ENCODE results near the gene MSN.
A peak's percentile ranks its signal among the peaks of the same experiment; 100 is the strongest.

Gene MSN

DNA sequence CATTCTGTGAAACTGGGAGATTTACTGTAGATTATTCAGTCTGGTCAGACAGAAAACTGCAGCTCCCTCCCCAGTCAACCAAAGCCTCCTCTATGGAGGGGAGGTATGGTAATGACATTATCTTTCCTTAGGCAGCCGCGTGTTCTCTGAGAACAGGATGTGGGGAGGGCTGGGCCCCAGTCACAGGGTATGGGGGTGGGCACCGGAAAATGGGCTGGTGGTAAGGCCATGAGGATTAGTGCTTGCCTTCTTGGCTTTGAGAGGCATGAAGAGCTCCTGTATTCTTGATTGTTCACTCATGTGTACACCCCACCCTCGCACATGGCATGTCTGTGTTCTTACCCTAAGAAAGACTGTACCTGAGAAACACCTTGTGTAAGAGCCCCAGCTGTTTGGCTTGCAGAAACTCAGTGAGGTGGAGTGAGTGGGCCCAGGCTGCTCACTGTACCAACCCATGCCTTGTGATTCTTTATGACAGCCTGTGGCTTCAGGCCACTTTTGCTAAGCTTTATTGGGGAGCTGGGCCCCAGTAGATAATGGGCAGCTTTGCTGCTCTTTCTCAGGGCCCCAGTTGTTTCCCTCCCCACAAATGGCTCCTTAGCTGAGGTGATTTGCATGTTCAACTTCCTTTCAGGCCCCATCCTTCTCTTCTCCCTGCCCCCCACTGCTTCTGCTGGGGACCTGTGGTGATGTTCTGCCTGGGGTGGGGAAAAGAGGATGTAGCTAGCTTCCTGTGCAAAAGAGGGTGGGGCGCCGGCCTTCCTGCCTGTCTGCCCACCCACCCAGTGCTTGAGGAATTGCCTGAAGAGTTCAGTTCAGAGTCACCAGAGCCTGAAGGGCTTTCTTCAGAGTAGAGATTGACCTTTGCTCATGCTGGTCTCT lies 30.7 kb downstream of the MSN start:
- DNase-seq = no peak
- in situ Hi-C loops (cut with HindIII; ENCODE audit: low pct_ligation_motif_present, low pct_unique_long_range_greater_than_20kb, low sequenced_read_pairs) = no loop called here

GRCh38 chrX:65702956-65703355 lies 35.5 kb downstream of the MSN start:
- in situ Hi-C loops (cut with HindIII; ENCODE audit: low pct_ligation_motif_present, low pct_unique_long_range_greater_than_20kb, low sequenced_read_pairs) = no loop called here
- no peak for DNase-seq

DNA sequence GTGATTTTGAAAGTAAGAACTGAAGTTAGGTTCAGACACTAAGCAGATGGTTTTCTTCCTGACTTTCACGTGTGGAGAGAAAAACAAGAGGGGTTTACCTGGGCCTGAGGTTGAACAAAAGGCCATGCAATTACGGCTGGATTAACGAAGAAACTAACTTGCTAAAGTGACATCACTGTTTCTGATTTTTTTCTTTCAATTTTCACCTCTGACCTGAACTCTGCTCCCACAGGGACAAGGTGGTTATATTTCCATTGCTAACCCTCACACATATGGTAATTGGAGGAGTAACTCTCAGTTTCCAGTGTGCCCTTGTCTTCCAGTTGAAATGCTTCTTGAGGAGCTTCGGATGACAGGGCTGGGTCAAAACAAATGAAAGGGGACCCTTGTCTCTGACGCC lies 38.0 kb downstream of the MSN start:
- DNase-seq = no peak
- in situ Hi-C loops (cut with HindIII; ENCODE audit: low pct_ligation_motif_present, low pct_unique_long_range_greater_than_20kb, low sequenced_read_pairs) = no loop called here

GRCh38 chrX:65706041-65706828 lies 38.8 kb downstream of the MSN start:
- DNase-seq = peak; percentile 73
- in situ Hi-C loops (cut with HindIII; ENCODE audit: low pct_ligation_motif_present, low pct_unique_long_range_greater_than_20kb, low sequenced_read_pairs) = no loop called here

- no peak for DNase-seq
- in situ Hi-C loops (cut with HindIII; ENCODE audit: low pct_ligation_motif_present, low pct_unique_long_range_greater_than_20kb, low sequenced_read_pairs) = no loop called here
Observed at GRCh38 chrX:65707151-65707550, 39.7 kb downstream of the MSN start.

DNA sequence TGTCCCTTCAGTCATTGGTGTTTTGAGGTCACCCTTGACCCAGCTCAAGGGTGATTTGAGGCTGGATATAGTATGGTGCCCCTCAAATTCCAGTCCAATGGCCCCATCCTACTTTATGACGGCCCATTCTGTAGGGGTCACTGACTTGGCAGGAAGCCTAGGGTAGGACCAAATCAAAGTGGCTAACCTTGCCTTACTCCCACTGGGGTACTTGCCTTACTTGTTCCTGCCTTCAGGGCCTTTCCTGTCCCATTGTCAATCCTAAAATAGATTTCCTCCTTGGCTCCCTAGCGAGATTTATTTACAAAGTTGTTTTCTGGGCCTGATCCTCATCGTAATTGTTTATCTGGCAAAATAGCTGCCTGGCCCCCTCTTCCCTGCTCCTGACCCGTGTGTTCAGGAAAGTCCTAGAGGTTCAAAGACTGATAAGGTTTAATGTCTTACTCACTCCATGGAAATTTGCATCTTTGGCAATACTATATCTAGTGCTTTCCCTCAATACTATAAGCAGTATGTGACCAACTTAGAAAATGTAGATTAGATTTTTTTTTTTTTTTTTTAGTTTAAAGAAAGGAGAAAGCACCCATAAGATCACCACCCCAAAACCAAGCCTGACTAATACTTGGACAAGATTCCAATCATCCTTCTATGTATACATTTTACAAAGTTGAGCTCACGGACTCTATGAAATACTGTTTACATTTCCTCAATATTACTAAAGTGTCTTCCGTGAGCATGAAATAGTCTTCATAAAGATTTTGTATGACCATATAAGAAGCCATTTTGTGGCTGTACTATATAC lies 44.8 kb downstream of the MSN start:
- DNase-seq = no peak
- in situ Hi-C loops (cut with HindIII; ENCODE audit: low pct_ligation_motif_present, low pct_unique_long_range_greater_than_20kb, low sequenced_read_pairs) = no loop called here

DNA sequence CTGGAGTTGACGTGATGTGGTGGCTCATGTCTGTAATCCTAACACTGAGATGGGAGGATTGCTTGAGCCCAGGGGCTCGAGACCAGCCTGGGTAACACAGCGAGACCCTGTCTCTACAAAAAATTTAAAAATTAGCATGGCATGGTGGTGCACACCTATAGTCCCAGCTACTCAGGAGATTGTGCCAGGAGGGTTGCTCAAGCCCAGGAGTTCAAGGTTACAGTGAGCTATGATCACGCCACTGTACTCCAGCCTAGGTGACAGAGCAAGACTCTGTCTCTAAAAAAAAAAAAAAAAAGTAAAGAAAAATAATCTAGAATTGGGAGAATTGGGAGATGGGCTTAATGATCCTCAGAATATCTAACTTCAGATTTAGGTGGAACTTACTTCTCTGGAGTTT lies 51.1 kb downstream of the MSN start:
- DNase-seq = no peak
- in situ Hi-C loops (cut with HindIII; ENCODE audit: low pct_ligation_motif_present, low pct_unique_long_range_greater_than_20kb, low sequenced_read_pairs) = no loop called here

DNA sequence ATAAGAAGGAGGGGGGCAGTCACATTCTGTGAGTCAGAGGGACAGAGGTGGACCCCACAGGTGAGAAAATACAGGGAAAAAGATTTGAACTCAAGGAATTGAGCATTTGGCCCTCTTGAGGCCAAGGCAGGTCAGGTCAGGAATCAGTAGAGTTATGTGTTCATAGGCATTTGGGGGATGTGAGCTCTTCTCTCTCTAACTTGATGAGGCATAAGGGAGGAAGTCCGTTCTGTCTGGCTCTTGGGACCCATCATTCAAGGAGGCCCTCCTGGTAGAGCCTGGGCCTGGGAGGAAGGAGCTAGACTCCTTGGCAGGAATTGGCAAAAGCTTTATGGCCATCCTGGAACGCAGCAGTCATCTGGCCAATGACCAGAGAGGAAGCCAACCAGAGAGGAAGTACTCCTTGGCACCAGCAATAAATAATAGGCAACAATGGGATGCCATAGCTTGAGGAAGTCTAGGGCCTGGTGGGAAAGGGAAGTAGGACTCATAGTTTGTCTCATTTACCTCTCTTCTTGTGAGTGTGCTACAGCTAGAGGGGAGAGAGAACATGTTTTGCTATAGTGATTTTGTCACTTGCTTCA lies 53.0 kb downstream of the MSN start:
- no peak for DNase-seq
- in situ Hi-C loops (cut with HindIII; ENCODE audit: low pct_ligation_motif_present, low pct_unique_long_range_greater_than_20kb, low sequenced_read_pairs) = no loop called here

DNA sequence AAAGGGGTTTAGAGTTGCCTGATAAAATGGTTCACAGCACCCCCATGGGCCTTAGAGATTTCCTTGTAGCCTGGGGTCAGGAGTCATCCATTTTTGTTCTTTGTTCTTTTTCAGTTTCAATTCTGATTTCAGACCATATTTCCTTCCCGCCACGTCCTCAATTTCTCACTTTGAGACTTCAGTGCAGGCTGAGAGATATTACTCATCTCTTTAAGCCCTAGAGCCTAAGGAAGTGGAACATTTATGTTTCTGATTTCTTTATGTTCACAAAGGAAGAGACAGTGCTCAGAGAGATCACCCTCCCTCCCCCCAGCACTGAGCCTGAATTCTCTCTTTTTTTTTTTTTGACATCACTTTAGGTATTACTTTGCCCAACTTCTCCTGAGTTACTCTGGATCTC lies 56.3 kb downstream of the MSN start:
- in situ Hi-C loops (cut with HindIII; ENCODE audit: low pct_ligation_motif_present, low pct_unique_long_range_greater_than_20kb, low sequenced_read_pairs) = no loop called here
- no peak for DNase-seq

- in situ Hi-C loops (cut with HindIII; ENCODE audit: low pct_ligation_motif_present, low pct_unique_long_range_greater_than_20kb, low sequenced_read_pairs) = no loop called here
- DNase-seq = no peak
Observed at GRCh38 chrX:65726715-65727114, 59.3 kb downstream of the MSN start.

- in situ Hi-C loops (cut with HindIII; ENCODE audit: low pct_ligation_motif_present, low pct_unique_long_range_greater_than_20kb, low sequenced_read_pairs) = no loop called here
- DNase-seq = no peak
Observed at GRCh38 chrX:65731684-65732289, 64.3 kb downstream of the MSN start.

- in situ Hi-C loops (cut with HindIII; ENCODE audit: low pct_ligation_motif_present, low pct_unique_long_range_greater_than_20kb, low sequenced_read_pairs) = no loop called here
- no peak for DNase-seq
Observed at GRCh38 chrX:65740909-65741308, 73.5 kb downstream of the MSN start.

DNA sequence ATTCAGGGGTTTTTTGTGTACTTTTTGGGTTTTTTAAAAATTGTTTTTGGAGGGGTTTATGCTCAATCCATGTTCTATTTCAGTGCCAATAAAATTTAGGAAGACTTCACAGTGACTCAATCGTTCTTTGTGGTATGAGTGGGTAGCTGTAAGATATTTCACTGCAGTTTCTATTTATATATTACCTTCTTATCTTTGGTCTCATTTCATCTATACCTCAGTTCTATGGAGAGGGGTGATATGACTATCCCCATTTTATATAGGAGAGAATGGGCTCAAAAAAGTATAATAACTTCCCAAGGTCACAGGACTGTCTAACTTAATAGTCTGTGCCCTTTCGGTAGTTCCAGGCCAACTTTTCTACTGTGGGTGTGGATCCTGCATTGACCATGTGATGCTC lies 74.4 kb downstream of the MSN start:
- no peak for DNase-seq
- in situ Hi-C loops (cut with HindIII; ENCODE audit: low pct_ligation_motif_present, low pct_unique_long_range_greater_than_20kb, low sequenced_read_pairs) = no loop called here

- DNase-seq = no peak
- in situ Hi-C loops (cut with HindIII; ENCODE audit: low pct_ligation_motif_present, low pct_unique_long_range_greater_than_20kb, low sequenced_read_pairs) = no loop called here
Observed at GRCh38 chrX:65744965-65745364, 77.5 kb downstream of the MSN start.

DNA sequence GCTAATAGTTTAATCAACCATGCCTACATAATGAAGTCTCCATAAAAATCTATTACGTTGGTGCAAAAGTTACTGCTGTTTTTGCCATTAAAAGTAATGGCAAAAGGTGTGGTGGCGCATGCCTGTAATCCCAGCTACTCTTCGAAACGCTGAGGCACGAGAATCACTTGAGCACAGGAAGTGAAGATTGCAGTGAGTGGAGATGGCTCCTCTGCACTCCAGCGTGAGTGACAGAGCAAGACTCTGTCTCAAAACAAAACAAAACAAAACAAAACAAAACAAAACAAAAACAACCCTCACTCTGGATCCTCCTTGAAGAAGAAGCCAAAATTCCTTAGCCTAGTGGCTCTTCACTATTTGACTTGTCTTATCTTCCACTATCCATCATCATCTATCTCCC lies 78.0 kb downstream of the MSN start:
- DNase-seq = no peak
- in situ Hi-C loops (cut with HindIII; ENCODE audit: low pct_ligation_motif_present, low pct_unique_long_range_greater_than_20kb, low sequenced_read_pairs) = no loop called here

DNA sequence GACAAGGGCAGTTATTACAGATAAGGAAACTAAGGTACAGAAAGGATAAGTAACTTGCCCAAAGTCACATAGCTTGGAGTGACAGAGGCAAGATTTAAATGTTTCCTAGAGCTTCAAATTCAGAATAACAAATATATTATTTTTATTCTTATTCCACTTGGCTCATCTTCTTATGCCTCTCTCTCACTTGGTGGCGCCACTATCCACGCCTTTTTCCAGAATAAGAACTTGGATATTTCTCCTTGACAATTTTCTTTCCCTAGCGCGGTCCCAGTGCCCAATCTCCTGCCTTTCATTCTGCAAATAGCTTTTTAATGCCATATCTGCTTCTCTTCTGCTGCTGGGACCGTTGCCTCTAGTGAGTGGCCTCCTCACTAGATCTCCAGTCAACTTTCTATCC lies 78.5 kb downstream of the MSN start:
- in situ Hi-C loops (cut with HindIII; ENCODE audit: low pct_ligation_motif_present, low pct_unique_long_range_greater_than_20kb, low sequenced_read_pairs) = no loop called here
- DNase-seq = no peak

GRCh38 chrX:65750674-65751469 lies 83.4 kb downstream of the MSN start:
- in situ Hi-C loops (cut with HindIII; ENCODE audit: low pct_ligation_motif_present, low pct_unique_long_range_greater_than_20kb, low sequenced_read_pairs) = no loop called here
- no peak for DNase-seq

- DNase-seq = no peak
- in situ Hi-C loops (cut with HindIII; ENCODE audit: low pct_ligation_motif_present, low pct_unique_long_range_greater_than_20kb, low sequenced_read_pairs) = no loop called here
Observed at GRCh38 chrX:65751519-65751918, 84.1 kb downstream of the MSN start.

Data from ACHN (cell line).